Ishikawa (cell line): Measurements from ENCODE around the gene MIF4GD.
A peak's percentile ranks its signal among the peaks of the same experiment; 100 is the strongest.

ENCODE experiments used
- CEBPB ChIP-seq: IDR thresholded peaks from 2 replicates; pipeline ENCODE4 v1.6.1; 2012
- CREB1 ChIP-seq: IDR thresholded peaks from 2 replicates; pipeline ENCODE4 v1.6.1; 2012; ENCODE audit warnings: low read depth
- EGR1 ChIP-seq: IDR thresholded peaks from 2 replicates; pipeline ENCODE4 v1.6.1; 2012
- EP300 ChIP-seq: IDR thresholded peaks from 2 replicates; pipeline ENCODE4 v1.6.1; 2012; ENCODE audit warnings: borderline replicate concordance
- FOXM1 ChIP-seq: IDR thresholded peaks from 2 replicates; pipeline ENCODE4 v1.6.1; 2012; ENCODE audit warnings: low read depth, borderline replicate concordance
- MAX ChIP-seq: IDR thresholded peaks from 2 replicates; pipeline ENCODE4 v1.6.1; 2012
- NFIC ChIP-seq: IDR thresholded peaks from 2 replicates; pipeline ENCODE4 v1.6.1; 2012
- RAD21 ChIP-seq: IDR thresholded peaks from 2 replicates; pipeline ENCODE4 v1.6.1; 2012; ENCODE audit warnings: low read depth
- TAF1 ChIP-seq: IDR thresholded peaks from 2 replicates; pipeline ENCODE4 v1.6.1; 2012; ENCODE audit warnings: low read depth, mild to moderate bottlenecking
- TCF12 ChIP-seq: IDR thresholded peaks from 2 replicates; pipeline ENCODE4 v1.6.1; 2012; ENCODE audit warnings: low read depth
- TEAD4 ChIP-seq: IDR thresholded peaks from 2 replicates; pipeline ENCODE4 v1.6.1; 2012
- YY1 ChIP-seq: IDR thresholded peaks from 2 replicates; pipeline ENCODE4 v1.6.1; 2012; ENCODE audit warnings: low read depth
- ZBTB7A ChIP-seq: IDR thresholded peaks from 2 replicates; pipeline ENCODE4 v1.6.1; 2012; ENCODE audit warnings: low read depth
- TF ChIP-seq, protein P1 (sequence below): IDR thresholded peaks from 2 replicates; pipeline ENCODE4 v1.6.1; 2012; ENCODE audit warnings: low read depth, mild to moderate bottlenecking
- TF ChIP-seq, protein P2 (sequence below): IDR thresholded peaks from 2 replicates; pipeline ENCODE4 v1.6.1; 2012

The MIF4GD gene

DNA sequence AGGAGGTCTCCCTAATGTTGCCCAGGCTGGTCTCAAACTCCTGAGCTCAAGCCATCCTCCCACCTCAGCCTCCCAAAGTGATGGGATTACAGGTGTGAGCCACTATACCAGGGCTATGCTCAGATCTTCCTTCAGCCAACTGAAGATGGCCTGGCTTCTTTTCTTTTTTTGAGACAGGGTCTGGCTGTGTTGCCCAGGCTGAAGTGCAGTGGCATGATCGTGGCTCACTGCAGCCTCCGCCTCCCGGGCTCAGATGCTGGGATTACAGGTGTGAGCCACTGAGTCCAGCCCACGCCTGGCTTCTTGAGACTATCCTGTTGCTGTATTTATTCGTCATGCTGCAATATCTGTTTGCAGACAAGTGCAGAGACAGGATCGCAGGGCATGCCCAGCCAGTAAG lies 14.1 kb upstream of the MIF4GD start:
- TF ChIP-seq ZBTB7A (no peak), EP300 (no peak), TEAD4 (no peak), EGR1 (no peak), TAF1 (no peak), NFIC (no peak), TCF12 (no peak), MAX (no peak), FOXM1 (no peak), CEBPB (no peak), RAD21 (no peak), YY1 (no peak), CREB1 (no peak)
- TF ChIP-seq, protein P1, sequence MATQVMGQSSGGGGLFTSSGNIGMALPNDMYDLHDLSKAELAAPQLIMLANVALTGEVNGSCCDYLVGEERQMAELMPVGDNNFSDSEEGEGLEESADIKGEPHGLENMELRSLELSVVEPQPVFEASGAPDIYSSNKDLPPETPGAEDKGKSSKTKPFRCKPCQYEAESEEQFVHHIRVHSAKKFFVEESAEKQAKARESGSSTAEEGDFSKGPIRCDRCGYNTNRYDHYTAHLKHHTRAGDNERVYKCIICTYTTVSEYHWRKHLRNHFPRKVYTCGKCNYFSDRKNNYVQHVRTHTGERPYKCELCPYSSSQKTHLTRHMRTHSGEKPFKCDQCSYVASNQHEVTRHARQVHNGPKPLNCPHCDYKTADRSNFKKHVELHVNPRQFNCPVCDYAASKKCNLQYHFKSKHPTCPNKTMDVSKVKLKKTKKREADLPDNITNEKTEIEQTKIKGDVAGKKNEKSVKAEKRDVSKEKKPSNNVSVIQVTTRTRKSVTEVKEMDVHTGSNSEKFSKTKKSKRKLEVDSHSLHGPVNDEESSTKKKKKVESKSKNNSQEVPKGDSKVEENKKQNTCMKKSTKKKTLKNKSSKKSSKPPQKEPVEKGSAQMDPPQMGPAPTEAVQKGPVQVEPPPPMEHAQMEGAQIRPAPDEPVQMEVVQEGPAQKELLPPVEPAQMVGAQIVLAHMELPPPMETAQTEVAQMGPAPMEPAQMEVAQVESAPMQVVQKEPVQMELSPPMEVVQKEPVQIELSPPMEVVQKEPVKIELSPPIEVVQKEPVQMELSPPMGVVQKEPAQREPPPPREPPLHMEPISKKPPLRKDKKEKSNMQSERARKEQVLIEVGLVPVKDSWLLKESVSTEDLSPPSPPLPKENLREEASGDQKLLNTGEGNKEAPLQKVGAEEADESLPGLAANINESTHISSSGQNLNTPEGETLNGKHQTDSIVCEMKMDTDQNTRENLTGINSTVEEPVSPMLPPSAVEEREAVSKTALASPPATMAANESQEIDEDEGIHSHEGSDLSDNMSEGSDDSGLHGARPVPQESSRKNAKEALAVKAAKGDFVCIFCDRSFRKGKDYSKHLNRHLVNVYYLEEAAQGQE: no peak
- TF ChIP-seq, protein P2, sequence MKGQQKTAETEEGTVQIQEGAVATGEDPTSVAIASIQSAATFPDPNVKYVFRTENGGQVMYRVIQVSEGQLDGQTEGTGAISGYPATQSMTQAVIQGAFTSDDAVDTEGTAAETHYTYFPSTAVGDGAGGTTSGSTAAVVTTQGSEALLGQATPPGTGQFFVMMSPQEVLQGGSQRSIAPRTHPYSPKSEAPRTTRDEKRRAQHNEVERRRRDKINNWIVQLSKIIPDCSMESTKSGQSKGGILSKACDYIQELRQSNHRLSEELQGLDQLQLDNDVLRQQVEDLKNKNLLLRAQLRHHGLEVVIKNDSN: no peak

- TF ChIP-seq NFIC (no peak), EP300 (no peak), MAX (no peak), RAD21 (no peak), CREB1 (no peak), EGR1 (no peak), ZBTB7A (no peak), FOXM1 (no peak), YY1 (no peak), CEBPB (no peak), TCF12 (no peak), TAF1 (no peak), TEAD4 (no peak)
- TF ChIP-seq, protein P2: no peak
- TF ChIP-seq, protein P1: no peak
Measured at GRCh38 chr17:75277664-75278071, 6.6 kb upstream of the MIF4GD start.

DNA sequence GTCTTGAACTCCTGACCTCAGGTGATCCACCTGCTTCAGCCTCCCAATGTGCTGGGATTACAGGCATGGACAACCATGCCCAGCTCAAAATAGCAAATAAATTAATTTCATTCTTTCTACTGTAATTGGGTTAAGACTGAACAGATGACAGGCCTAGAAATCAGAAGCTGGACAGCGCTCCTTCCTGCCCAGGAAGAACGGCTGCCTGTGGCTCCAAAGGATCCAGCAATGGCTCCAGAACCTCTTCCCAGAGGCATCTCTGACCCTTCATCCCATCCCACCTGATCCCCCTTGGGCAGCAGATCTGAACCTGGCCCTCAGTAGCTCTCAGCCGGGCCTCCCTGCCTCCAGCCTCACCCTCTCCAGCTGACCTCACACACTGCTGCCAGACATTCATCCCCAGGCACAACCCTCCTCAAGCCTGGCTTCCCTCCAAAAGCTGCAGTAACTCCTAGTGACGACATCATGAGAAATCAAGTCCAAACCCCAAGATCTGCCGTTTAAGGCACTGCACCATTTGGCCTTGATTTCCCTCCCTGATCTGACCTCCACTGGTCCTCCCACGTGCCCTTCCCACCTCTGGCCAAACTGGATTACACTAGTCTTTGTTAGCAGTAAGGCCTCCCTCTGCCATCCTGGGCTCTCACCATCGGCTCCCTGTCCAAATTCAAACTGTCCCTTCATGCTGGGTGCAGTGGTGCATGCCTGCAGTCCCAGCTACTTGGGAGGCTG lies 3.1 kb upstream of the MIF4GD start:
- TF ChIP-seq TEAD4 (no peak), EGR1 (no peak)
- TF ChIP-seq, protein P1: peak; percentile 75

DNA sequence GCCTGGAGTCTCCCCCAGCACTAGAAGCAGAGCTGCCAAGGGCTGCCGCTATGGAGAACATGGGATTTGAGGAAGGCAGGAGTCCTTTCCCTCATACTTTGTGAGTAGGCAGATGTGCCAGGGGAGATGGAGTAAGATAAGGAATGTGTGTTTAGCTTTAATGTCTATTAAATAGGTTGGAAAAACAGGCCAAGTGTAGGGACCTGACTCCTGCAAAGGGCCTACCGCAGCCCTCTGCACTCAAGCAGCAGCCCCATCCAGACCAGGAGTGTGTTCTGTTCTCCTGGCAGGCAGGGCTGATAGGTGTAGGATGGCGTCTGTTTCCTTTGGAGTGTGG lies 1.8 kb upstream of the MIF4GD start:
- TF ChIP-seq, protein P1: no peak
- TF ChIP-seq CREB1 (no peak), TAF1 (no peak), EP300 (no peak), TCF12 (no peak), MAX (no peak), YY1 (no peak), FOXM1 (no peak), ZBTB7A (no peak), CEBPB (no peak)
- TF ChIP-seq, protein P2: no peak
